Nucleus accumbens (tissue), 56 donors: Measurements from ENCODE around the gene RTL9.
"Not testable (repeated sequence)": the region's sequence is repeated elsewhere in the genome, so short reads cannot be mapped to it uniquely, and the experiment has no call there.

Experiments used
- DNase-seq, 56 donors: peaks; one replicate each; lab custom pipeline; 2025; lab: John Stamatoyannopoulos, UW

The RTL9 gene

GRCh38 chrX:110358548-110358947, at the start of gene RTL9:
Gene RTL9 (plus strand): TSS chrX:110358848. CDS start chrX:110450618, 91,770 bp downstream.
- DNase-seq: no peak

DNA sequence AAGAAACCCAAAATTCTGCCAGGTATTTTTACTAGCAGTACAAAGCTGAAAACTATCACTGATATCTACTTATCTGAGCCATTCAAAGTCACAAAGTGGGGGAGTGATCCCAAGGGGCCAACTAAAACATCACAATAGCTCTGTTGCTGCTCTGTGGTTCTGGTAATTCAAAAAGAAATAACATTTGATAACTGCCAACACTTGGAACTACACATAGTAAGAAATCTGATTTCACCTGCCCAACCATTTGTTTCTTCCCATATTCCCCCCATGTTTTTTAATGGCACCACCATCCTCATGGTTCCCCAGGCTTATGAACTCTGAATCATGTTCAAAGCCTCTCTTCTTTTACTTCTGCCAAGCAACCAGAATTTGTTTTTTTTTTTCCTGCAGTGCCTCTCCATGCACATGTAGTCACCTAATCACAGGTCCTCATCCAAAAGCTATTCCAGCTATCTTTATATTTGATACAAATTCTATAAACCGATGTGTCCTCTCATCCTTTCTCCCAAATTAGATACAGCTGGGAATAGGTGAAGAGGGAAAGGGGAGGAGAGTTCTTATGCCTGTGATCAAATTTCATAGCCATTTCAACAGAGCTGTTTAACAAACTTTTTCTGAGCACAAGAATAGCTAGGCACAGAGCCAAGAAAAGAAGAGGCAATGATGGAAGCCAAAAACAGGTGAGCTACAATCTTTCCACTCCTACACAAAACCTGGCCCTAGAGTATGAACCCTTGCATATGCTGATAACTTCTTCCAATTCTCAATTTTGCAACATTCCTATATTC, 48.5 kb upstream of the RTL9 start:
- DNase-seq: no peak

GRCh38 chrX:110310896-110311295, 47.8 kb upstream of the RTL9 start:
- DNase-seq: no peak

DNA sequence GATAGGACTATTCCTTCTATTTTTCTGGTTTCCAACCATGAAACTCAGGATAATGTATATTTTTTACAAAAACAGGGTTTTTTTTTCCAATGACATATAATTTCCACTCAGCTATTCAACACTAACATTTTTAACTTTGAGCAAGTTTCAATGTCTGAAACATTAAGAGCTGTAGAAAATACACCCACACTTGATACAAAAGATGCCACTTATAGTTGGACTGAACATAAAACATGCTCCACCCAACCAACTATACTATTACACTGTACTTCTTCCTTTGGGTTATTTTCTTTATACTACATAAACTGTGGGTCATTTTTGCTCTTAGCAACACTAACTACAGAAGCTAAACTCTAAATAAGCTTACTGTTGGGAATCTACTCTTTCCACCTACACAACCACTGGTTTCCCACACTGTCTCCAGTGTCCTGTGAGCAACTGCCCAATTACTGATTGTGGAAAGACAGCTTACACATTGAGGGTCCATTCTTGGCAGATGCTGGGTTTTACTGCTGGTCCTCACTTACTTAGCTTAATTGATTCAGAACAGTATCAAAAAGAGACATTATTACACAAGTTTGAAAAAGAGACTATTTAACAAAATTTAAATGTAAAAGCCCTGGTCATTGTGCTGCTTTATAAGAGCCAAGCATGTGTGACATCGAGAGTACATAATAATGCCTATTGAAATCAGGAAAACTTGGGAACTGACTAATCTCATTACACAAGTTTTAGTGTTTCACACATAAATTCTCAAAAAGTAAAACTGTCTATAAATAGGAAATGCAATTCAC, 47.0 kb upstream of the RTL9 start:
- DNase-seq: no peak

DNA sequence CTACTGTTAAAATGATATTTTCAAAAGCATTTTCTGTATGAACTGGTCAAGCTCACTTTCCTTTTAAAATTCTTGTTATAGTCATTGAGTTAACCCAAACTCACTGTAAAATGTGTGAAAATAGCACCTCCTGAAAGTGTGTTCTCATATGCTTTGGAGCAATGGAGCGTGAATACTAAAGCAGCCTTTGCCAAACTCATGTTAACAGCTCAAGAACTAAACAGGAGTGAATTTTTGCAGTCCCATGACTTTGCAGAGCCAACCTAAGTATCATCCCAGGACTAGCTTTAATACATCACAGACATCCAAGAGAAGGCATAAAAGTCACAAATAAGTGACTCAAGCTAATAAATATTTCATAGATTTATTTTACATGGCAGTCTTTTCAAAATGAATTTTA, 43.1 kb upstream of the RTL9 start:
- no peak for DNase-seq

DNA sequence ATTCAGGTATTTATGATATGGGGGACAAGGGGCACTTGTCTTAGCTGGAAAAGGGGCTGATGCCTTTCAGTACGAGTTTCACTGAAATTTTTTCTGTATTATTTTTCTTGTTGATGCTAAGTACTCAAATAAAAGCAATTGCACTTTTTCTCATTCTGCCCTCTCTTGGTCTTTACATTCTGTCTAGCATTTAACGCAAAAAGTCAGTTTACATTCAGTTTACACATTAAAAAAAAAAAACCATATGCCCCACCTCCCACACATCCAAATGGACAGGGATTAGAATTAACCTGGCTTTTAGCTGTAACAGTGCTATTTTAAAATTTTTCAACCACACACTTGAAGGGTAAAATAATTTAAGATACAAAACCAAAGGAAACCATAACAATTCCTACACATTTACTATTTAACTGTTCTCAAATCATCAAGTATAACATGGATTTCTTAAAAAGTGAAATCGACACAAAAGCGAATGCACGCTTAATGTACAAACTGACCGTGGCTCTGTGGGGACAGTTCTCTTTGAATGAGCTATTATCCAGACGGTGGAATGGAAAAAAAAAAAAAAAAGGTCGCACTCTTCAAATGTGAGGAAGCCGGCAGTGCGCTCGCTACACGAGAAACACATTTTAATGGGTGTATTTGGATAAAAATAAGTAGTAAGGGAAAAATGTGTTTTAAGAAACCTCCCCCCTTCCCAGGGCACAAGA, 42.1 kb upstream of the RTL9 start:
- no peak for DNase-seq

DNA sequence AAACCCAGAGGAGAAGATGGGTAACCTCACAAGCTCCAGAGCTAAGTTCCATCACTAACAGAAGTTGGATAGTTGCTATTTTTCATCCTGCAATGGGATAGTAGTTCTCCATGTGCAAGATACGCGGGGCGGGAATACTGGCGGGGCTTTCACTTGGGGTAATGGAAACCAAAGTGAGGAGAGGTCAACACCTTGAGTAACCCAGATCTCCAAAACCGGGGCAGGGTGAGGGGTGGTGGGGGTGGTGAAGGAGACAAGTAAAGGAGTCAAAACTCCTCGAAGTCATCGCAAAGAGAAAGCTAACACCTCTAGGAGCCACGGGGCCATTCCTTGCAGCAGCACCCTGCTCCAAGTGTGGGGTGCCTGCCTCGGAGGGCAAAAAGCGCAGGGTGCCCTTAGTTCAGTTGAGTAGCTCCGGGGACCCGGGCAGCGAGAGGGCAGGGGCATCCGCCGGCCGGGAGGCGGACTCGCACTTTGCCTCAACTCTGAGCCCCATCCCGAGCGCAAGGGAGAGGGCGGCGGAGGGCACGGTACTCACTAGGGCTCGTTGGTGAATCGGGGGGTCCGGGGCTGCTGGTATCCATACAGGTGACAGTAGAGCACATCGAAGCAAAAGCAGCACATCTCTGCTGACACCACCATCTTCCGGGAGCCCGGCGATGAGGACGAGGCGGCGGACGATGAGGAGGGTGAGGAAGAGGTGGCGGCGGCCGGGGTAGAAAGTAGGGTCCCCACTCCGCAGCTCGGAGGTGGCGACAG, 41.4 kb upstream of the RTL9 start:
- DNase-seq: peak in 38 of 56 donors; percentile 0 to 62 (median 23)

- peak in 55 of 56 donors; percentile 2 to 82 (median 54) for DNase-seq
These were observed 40.6 kb upstream of the RTL9 start, which contains the start of gene AMMECR1 for GRCh38 chrX:110317820-110318663. Gene AMMECR1 (minus strand): TSS chrX:110318085. CDS start chrX:110318071, 14 bp downstream.

DNA sequence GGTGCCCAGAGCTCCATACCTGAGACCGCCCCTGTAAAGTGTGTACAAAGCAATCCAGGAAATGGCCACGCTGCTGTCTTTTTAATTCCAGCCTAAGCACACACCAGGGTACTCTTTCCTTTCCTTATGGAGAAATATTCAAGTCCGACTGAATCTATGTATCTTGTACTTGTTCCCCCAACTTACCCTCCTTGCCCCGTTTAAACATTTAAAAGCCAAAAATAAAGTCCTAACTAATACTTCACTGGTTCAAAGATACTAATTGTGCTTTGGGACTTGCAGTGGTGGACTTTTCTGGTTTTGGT, 40.0 kb upstream of the RTL9 start:
- DNase-seq: no peak

DNA sequence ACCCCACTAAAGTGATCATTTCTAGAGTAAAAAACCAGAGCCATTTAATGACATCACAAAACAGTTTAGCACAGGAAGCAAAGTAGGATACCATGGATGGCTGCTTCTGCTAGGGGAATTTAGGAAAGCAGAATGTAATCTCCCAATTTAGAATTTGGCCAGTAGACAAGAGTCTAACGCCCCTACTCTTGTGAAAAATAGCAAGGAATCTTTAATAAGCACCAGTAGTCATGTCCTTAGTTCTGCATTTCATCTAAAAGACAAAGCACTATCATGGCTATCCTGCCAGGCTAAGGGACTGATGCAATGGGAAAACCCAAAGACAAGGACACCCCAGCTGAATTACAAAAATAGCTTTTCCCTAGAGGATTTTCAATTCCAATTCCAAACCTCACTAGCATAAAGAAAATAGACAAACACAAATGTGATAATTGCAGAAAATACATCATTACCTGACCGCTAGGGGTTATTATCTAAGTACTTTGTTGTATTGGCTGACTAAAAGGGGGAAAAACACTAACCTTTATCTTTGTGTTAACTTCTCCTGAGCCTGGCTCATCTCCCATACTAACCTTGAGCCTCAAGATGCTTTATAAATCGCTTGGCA, 38.2 kb upstream of the RTL9 start:
- DNase-seq: no peak

DNA sequence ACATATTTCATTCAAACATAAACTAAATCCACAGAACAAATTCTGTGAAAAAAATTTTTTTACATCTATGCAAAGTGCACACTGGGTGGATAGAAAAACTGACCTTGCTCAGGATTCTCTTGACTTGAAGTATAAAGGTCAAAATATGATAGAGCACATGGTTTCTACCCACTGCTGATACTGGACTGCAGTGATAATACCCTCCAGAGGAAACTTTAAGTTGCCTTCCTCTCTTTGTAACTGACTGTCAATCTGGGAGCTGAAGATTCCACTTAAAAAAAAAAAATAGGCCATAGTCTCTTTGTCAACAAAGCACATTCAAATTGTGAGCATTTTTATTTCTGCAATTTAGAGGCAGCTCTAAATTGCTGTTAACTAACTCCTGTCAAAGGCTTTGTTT, 37.6 kb upstream of the RTL9 start:
- no peak for DNase-seq

DNA sequence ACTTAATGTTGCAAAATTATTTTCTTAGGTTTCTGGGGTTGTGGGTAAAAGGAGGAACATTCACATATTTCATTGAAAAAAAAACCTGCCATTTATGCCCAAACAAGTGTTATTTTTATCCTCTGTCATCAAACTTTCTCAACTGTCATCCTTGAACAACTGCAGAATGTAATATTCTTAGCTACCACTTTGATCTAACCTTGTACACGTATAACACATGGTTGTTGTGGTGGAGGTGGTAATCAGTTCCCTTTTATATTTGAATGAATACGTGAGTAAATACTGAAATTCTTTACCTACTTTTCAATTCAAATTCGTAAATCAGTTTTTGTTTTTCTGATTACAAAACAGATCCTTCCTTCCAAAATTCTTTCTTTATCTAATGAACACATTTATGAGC, 37.0 kb upstream of the RTL9 start:
- DNase-seq: no peak

DNA sequence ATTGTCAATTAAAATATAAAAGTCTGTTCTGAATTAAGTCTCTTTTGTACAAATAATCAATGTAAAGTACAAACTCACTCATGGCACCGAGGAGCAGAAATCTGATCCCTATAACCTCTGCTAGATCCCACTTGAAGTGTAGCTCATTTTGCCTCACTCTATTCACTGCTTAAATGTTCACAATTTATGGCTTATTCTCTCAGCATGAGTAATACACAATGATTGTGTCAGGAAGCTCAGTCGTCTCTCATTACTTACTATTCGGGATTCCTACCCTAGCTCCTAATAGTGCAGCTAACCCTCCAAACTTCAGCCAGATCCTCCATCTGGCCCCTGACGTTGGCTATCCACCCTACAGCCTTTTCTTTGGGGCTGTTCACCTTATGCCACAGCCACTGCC, 36.0 kb upstream of the RTL9 start:
- no peak for DNase-seq

- no peak for DNase-seq
These were observed 31.9 kb upstream of the RTL9 start for GRCh38 chrX:110326712-110327111.

DNA sequence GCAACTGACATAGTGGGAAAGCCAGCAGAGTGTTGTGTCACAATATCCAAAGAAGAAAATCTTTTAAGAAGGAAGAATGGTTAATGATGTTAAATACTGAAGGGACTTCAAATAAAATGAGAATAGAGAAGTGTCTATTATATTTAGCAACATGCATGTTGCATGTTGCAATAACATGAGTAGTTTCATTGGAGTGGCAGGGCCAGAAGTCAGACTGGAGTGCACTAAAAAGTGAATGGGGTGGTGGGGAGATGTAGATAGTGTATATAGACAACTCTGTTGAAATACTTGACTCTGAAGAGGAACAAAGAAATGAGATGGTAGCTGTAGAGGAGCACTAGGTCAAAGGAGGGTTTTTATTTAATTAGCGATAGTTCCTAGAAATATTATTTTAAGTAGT, 31.3 kb upstream of the RTL9 start:
- DNase-seq: no peak

DNA sequence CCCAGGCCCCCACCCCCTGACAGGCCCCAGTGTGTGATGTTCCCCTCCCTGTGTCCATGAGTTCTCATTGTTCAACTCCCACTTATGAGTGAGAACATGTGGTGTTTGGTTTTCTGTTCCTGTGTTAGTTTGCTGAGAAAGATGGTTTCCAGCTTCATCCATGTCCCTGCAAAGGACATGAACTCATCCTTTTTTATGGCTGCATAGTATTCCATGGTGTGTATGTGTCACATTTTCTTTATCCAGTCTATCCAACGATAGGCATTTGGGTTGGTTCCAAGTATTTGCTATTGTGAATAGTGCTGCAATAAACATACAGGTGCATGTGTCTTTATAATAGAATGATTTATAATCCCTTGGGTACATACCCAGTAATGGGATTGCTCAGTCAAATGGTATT, 30.0 kb upstream of the RTL9 start:
- not testable (repeated sequence) for DNase-seq

DNA sequence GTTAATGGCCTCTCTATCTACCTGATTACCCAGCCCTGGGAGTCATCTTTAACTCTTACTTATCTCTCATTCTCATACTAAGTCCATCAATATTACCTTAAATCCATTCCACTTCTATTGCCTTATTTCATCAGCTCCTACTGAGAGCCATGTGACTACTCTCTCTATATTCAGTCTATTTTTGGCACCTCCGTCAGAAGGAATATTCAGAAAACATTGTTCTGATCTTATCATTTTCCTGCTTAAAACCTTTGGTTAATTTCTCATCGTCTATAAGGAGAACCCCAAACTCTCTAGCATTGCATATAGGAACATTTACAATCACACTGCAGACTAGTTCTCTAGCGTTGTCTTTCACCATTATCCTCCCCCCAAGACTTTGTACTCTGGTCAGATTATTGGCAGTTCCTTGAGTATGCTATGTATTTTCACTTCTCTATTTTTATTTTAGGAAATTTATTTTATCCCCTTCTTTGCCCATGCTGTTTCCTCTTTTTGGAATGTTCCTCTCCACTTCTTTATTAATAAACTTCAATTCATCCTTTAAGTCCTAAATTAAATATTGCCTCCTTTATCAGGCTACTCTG, 27.1 kb upstream of the RTL9 start:
- no peak for DNase-seq

DNA sequence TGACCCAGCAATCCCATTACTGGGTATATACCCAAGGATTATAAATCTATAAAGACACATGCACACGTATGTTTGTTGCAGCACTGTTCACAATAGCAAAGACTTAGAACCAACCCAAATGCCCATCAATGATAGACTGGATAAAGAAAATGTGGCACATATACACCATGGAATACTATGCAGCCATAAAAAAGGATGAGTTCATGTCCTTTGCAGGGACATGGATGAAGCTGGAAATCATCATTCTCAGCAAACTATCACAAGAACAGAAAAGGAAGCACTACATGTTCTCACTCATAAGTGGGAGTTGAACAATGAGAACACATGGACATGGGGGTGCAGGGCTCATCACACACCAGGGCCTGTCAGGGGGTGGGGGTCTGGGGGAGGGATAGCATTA, 25.2 kb upstream of the RTL9 start:
- not testable (repeated sequence) for DNase-seq

- no peak for DNase-seq
These were observed 19.7 kb upstream of the RTL9 start for GRCh38 chrX:110338935-110339334.
